SU-DHL-6 (cell line): ENCODE measurements around the gene SEC63.

ENCODE experiments used
- EZH2phosphoT487 ChIP-seq: fragments of 200-600 bp; sonication (generic), shearing (Covaris generic); conservative IDR thresholded peaks from 2 replicates; pipeline ENCODE4 v1.6.1; 2018; ENCODE audit warnings: mild to moderate bottlenecking, antibody characterized with exemption, low read length, moderate library complexity, mixed read lengths
- TF ChIP-seq, protein P1 (sequence below): fragments of 200-600 bp; sonication (generic); IDR thresholded peaks from one replicate; pipeline ENCODE4 v1.5.1; 2017; ENCODE audit warnings: antibody characterized with exemption, mild to moderate bottlenecking, low read length, moderate library complexity; ENCODE audit not compliant: insufficient read depth, poor library complexity, severe bottlenecking

DNA sequence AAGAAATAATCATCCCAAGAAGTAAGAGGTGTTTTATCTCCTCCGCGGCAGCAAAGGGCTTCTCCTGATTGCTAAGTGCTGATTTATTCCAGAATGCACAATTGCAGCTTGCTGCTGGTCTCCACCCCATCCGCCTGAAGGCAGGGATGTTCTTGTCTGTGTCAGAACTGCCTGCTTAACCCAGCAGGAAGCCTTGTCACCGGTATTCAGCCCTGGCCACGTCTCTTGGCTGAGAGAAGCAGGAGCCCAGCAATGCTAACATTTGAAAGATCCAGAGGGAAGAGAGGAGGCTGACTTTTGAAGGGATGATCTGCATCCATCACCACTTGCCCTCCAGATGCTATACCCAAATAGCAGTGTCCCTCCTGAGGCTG, 138.1 kb downstream of the SEC63 start:
- TF ChIP-seq, protein P1, sequence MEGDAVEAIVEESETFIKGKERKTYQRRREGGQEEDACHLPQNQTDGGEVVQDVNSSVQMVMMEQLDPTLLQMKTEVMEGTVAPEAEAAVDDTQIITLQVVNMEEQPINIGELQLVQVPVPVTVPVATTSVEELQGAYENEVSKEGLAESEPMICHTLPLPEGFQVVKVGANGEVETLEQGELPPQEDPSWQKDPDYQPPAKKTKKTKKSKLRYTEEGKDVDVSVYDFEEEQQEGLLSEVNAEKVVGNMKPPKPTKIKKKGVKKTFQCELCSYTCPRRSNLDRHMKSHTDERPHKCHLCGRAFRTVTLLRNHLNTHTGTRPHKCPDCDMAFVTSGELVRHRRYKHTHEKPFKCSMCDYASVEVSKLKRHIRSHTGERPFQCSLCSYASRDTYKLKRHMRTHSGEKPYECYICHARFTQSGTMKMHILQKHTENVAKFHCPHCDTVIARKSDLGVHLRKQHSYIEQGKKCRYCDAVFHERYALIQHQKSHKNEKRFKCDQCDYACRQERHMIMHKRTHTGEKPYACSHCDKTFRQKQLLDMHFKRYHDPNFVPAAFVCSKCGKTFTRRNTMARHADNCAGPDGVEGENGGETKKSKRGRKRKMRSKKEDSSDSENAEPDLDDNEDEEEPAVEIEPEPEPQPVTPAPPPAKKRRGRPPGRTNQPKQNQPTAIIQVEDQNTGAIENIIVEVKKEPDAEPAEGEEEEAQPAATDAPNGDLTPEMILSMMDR = no peak
- no peak for TF ChIP-seq EZH2phosphoT487
